Mucosa of rectum (tissue), 2 donors: ENCODE data around the gene GJD2.

Experiments
- H3K27ac ChIP-seq, 2 donors: one replicate each; pipeline ENCODE4 v1.7.0; 2013; ENCODE audit warnings: inconsistent platforms in 2 of 2, low read depth in 2 of 2, low read length in 2 of 2
- H3K27me3 ChIP-seq, 2 donors: one replicate each; pipeline ENCODE4 v1.7.0; 2013; ENCODE audit warnings: low read length in 2 of 2; ENCODE audit not compliant: control insufficient read depth in 2 of 2, insufficient read depth in 2 of 2
- H3K36me3 ChIP-seq, 2 donors: one replicate each; pipeline ENCODE4 v1.7.0; 2013; ENCODE audit warnings: low read length in 2 of 2; ENCODE audit not compliant: control insufficient read depth in 2 of 2, insufficient read depth in 2 of 2
- H3K4me1 ChIP-seq, 2 donors: one replicate each; pipeline ENCODE4 v1.7.0; 2013; ENCODE audit warnings: low read length in 2 of 2, mild to moderate bottlenecking in 1 of 2; ENCODE audit not compliant: control insufficient read depth in 2 of 2, insufficient read depth in 2 of 2
- H3K4me3 ChIP-seq, 2 donors: one replicate each; pipeline ENCODE4 v1.7.0; 2013; ENCODE audit warnings: low read length in 2 of 2
- H3K9ac ChIP-seq, 2 donors: one replicate each; pipeline ENCODE4 v1.7.0; 2013; ENCODE audit warnings: low read length in 2 of 2, low read depth in 1 of 2, mild to moderate bottlenecking in 1 of 2
- H3K9me3 ChIP-seq, 2 donors: one replicate each; pipeline ENCODE4 v1.7.0; 2013; ENCODE audit warnings: low read length in 2 of 2; ENCODE audit not compliant: control insufficient read depth in 2 of 2
- donor health status: healthy.
- donor health status: Normal muscosa, but diverticular disease.

Gene GJD2

GRCh38 chr15:34729056-34729455, 25.7 kb downstream of the GJD2 start:
- Histone ChIP-seq H3K4me3 (no peak overlapping the region), H3K9me3 (no peaks in the 10 kb centered on the region), H3K27ac (no peak overlapping the region), H3K4me1 (no peaks in the 10 kb centered on the region), H3K36me3 (no peaks in the 10 kb centered on the region), H3K9ac (no peak overlapping the region), H3K27me3 (peaks cover 0 to 4% of the 10 kb centered on the region in 2 donors)

GRCh38 chr15:34726406-34727100, 28.2 kb downstream of the GJD2 start:
- H3K36me3 ChIP-seq: no peaks in the 10 kb centered on the region
- H3K27me3 ChIP-seq: peaks cover 2 to 4% of the 10 kb centered on the region in 2 donors
- H3K4me3 ChIP-seq: no peak overlapping the region
- no peak overlapping the region for H3K27ac ChIP-seq
- H3K9me3 ChIP-seq: no peaks in the 10 kb centered on the region
- no peak overlapping the region for H3K9ac ChIP-seq
- no peaks in the 10 kb centered on the region for H3K4me1 ChIP-seq

GRCh38 chr15:34725556-34725955, 29.2 kb downstream of the GJD2 start:
- Histone ChIP-seq H3K27ac (no peak overlapping the region), H3K4me1 (no peaks in the 10 kb centered on the region), H3K9ac (no peak overlapping the region), H3K4me3 (no peak overlapping the region), H3K9me3 (no peaks in the 10 kb centered on the region), H3K36me3 (no peaks in the 10 kb centered on the region), H3K27me3 (peaks cover 2 to 4% of the 10 kb centered on the region in 2 donors)

DNA sequence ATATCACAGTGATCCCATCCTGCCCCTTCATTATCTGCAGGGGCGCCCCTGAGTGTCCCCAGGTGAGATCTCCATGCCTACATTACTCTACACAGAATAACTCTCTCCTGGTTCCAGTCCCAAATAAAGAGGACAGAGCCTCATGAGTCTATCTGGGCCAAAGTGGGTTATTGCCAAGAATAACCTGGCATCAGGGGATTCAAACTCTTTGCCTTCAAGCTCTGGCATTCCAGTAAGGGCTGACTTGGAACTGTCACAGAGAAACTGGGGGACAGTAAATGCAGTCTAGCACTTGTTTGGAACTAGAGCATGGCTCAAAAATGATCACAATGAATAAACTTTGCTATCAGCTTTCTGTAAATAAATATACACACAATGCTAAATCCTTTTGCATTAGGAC, 30.3 kb downstream of the GJD2 start:
- no peak overlapping the region for H3K4me3 ChIP-seq
- H3K9me3 ChIP-seq: no peaks in the 10 kb centered on the region
- H3K27ac ChIP-seq: no peak overlapping the region
- H3K4me1 ChIP-seq: no peaks in the 10 kb centered on the region
- peaks cover 2 to 4% of the 10 kb centered on the region in 2 donors for H3K27me3 ChIP-seq
- H3K36me3 ChIP-seq: no peaks in the 10 kb centered on the region
- no peak overlapping the region for H3K9ac ChIP-seq

DNA sequence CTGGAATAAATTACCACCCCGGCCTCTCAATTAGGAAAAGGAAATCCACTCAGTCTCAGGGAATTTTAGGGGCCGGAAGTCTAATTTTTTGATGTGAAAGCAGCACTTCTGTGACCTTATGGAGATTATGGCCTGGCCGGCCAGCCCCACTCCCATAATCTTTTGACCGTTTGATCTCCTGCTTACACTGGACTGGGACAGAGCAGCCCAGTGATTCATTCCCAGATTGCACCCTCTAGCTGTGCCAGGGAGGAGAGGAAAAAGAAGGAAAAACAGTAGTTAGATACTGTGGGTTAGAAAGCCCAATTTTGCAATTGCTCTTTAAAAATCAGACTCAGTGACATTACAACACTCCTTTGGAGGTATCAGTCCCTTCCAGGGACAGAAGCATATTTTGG, 32.4 kb downstream of the GJD2 start:
- H3K27me3 ChIP-seq: peaks cover 2 to 4% of the 10 kb centered on the region in 2 donors
- H3K9me3 ChIP-seq: no peaks in the 10 kb centered on the region
- H3K36me3 ChIP-seq: no peaks in the 10 kb centered on the region
- H3K4me1 ChIP-seq: no peaks in the 10 kb centered on the region
- H3K4me3 ChIP-seq: no peak overlapping the region
- no peak overlapping the region for H3K9ac ChIP-seq
- no peak overlapping the region for H3K27ac ChIP-seq

- no peaks in the 10 kb centered on the region for H3K9me3 ChIP-seq
- no peak overlapping the region for H3K4me3 ChIP-seq
- H3K27ac ChIP-seq: no peak overlapping the region
- no peaks in the 10 kb centered on the region for H3K36me3 ChIP-seq
- H3K9ac ChIP-seq: no peak overlapping the region
- H3K27me3 ChIP-seq: peaks cover 2 to 4% of the 10 kb centered on the region in 2 donors
- H3K4me1 ChIP-seq: no peaks in the 10 kb centered on the region
Observed at GRCh38 chr15:34721802-34722438, 32.9 kb downstream of the GJD2 start.

DNA sequence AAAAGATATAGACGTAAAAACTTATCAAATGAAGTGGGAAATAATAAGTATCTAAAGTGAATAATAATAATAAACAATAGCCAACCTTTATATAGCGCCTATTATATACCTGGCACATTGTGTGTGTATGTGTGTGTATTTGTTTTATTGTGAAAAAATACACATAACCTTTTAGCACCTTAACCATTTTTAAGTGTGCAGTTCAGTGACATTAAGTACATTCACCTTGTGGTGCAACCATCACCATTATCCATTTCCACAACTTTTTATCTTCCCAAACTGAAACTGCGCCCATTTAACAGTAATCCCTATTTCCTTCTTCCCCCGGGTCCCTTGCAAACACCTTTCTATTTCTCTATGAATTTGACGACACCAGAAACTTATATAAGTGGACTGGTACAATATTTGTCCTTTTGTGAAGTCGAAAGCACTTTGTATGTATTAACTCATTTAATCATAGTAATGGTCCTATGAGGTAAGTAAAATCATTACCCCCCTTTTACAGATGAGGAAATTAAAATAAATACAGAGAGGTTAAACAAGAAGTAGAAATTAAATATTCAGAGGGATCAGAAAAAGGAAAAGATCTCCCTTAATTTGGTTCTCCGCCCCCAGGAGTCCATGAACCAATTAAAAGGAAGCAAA, 33.5 kb downstream of the GJD2 start:
- no peak overlapping the region for H3K9ac ChIP-seq
- no peaks in the 10 kb centered on the region for H3K36me3 ChIP-seq
- H3K9me3 ChIP-seq: no peaks in the 10 kb centered on the region
- H3K27me3 ChIP-seq: peaks cover 2 to 4% of the 10 kb centered on the region in 2 donors
- H3K27ac ChIP-seq: no peak overlapping the region
- no peak overlapping the region for H3K4me3 ChIP-seq
- no peaks in the 10 kb centered on the region for H3K4me1 ChIP-seq

DNA sequence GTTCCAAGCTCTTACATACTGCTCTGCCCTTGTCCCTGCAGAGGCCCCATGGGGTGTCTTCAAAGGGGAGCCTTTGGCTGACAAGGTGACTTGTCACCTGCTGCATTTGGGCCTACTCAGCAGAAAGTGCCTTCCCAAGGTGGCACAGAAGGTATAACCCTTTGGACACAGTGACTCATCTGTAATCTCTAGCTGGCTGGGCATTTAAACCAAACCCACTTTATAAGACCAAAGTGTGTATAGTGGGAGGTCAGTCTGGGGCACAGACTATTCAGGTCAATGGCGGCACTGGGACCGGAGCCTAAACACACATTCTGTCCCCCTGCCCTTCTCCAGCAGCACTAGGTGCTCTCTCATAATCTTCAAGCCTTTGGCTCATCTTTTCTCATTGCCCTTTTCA, 35.1 kb downstream of the GJD2 start:
- Histone ChIP-seq H3K9ac (no peak overlapping the region), H3K4me3 (no peak overlapping the region), H3K4me1 (no peaks in the 10 kb centered on the region), H3K36me3 (no peaks in the 10 kb centered on the region), H3K9me3 (no peaks in the 10 kb centered on the region), H3K27me3 (peaks cover 0 to 2% of the 10 kb centered on the region in 2 donors), H3K27ac (no peak overlapping the region)

- no peak overlapping the region for H3K27ac ChIP-seq
- H3K9ac ChIP-seq: no peak overlapping the region
- H3K4me1 ChIP-seq: no peaks in the 10 kb centered on the region
- H3K27me3 ChIP-seq: peaks cover 0 to 2% of the 10 kb centered on the region in 2 donors
- H3K9me3 ChIP-seq: no peaks in the 10 kb centered on the region
- no peaks in the 10 kb centered on the region for H3K36me3 ChIP-seq
- H3K4me3 ChIP-seq: no peak overlapping the region
Observed at GRCh38 chr15:34718681-34719665, 35.8 kb downstream of the GJD2 start.
